ENCODE measurements around the gene PARP6.

DNA sequence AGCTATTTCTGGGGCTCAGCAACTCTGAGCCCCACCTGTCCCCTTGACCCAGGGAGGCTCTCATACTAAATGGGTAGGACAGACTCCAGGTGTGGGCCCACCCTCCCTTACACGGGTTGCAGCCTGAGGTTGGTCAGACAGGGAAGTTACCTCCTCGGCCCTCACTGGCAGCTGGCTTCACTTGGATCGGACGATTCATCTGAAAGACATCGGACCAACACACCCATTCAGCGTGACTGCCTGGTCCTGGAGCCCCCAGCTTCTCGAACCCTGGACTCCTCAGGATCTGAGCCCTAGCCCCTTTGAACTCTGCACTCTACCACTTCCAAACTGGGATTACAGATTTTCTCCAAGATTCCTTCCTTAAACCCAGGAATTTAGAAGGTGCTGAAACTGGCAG, 32.2 kb upstream of the PARP6 start:
- TF ChIP-seq POLR2AphosphoS5 (IDR thresholded peaks at IDR 0.05; ENCODE audit: low read depth, low read length): no peak
- no peak for TF ChIP-seq TAF1 (IDR thresholded peaks at IDR 0.05; ENCODE audit: borderline replicate concordance, insufficient read depth, low read length)

Data from PFSK-1 (cell line).